Measurements from ENCODE around the gene ZMIZ1.

The ZMIZ1 gene

DNA sequence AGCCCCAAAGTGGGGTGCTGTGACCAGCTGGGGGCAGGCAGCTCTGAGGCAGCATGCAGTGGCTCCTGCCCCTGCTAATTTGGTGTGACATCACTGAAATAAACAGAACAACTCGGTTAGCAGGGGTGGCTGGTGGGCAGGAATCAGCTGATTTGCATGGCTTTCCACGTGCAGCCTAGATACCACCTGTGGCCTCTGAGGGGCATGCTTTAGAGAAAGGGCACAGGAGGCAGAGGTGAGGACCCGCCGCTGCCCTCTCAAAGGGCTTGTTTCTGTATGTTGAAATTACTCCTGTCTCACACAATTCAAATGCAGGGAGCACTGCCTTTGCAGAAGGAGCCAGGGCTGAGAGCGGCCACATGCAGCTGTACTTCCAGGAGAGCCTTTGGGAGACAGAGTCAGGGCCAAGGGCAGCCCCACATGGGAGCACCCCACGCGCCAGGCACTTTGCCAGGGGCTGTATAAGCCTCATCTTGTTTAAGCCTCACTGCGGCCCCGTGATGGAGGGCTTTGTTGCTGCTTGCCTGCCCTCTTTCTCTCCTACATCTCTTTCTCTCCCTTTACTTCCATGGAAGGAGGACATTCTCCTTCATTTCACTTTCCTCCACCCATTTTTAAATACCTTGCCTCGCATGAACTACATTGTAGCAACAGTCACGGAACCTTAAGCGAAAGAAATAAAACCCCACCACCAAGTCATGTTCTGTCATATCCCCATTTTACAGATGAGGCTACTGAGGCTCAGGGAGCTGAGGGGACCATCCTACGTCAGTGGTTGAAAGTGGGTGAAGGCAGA lies 137.7 kb downstream of the ZMIZ1 start:
- DNase-seq (ENCODE audit: low read depth in 3 of 3) = no peak

GRCh38 chr10:79207096-79207357 lies 138.3 kb downstream of the ZMIZ1 start:
- no peak for DNase-seq (ENCODE audit: low read depth in 3 of 3)

GRCh38 chr10:79207726-79208125 lies 139.0 kb downstream of the ZMIZ1 start:
- no peak for DNase-seq (ENCODE audit: low read depth in 3 of 3)

DNA sequence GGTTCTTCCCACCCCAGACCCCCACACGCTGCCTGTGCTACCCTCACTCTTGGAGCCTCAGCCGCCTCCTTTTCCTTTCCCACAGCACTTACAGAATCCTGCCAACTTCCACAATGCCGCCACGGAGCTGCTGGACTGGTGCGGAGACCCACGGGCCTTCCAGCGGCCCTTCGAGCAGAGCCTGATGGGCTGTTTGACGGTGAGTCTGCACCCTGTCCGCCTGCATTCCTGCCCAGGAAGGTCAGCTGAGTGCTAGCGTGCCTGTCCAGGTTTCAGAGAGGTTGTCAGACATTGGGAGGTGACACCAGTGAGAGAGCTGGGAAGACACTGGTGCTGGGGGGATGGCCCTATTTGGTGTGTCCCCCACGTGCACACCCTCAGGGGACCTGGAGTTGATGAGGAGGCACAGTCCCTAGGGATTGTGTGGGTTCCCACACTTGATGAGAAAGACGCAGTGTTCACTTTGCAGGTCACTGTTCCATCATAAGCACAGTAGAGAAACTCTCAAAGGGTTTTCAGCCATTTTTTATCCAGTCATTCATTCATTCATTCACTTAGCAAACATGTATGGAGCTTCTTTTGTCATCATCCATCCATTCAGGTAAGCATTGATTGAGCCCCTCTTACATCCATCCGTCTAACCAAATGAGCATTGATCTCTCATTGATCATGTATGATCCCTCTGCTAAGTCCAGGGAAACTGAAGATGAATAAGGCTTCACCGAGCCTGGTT lies 139.7 kb downstream of the ZMIZ1 start:
- DNase-seq (ENCODE audit: low read depth in 3 of 3) = no peak

DNA sequence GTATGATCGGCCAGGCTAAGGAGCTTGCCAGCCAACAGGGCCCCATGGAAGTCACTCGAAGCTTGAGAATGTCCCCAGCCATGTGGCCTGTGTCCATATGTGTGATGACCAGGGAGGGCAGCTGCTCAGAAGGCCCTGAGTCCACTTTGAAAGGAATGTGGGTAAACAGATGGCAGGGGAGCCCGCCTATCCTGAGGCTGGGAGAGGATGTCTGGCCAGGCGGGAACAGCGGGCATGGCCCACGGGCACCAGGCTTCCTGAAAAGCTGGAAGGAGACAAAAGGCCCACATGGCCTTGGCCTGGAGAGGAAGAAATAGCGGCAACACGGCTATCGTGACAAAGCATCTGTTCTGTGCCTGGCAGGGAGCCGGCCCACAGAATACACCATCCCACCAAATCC lies 140.6 kb downstream of the ZMIZ1 start:
- no peak for DNase-seq (ENCODE audit: low read depth in 3 of 3)

GRCh38 chr10:79209831-79210230 lies 141.1 kb downstream of the ZMIZ1 start:
- DNase-seq (ENCODE audit: low read depth in 3 of 3) = no peak

- DNase-seq (ENCODE audit: low read depth in 3 of 3) = no peak
Observed at GRCh38 chr10:79210672-79211071, 141.9 kb downstream of the ZMIZ1 start.

DNA sequence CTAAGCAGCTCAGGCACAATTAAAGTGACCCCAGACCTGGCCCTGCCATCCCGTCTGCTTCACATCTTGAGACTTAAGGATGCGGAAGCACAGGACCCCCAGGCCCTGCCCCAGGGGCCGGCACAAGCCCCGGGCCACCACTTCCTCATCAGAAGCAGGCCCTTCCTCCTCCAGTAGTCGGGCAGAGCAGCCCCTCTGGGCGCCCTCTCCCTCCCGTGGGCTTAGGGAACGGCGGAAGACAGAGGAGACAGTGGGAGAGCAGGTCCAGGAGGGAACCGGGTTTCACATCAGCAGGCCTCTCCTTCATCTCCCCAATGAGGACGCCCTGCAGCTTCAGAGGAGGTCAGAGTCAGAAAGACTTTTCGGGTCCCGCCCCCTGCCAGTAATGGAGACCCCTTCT lies 142.8 kb downstream of the ZMIZ1 start:
- no peak for DNase-seq (ENCODE audit: low read depth in 3 of 3)

DNA sequence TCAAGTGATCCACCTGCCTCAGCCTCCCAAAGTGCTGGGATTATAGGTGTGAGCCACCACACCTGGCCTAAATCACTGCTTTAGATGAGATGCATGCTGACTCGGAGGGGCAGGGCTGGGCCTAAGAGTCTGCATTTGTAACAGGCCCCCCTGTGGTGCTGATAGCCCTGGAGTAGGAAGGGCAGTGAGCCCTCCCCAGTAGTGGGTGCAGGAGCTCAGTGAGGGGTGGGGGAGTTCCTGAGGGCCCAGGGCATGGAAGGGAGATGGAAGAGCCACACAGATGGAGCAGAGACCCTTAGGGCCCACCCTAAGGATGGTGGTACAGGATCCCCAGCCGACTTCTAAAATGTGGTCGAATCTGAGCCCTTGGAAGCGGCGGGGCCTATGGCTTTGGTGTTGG lies 146.8 kb downstream of the ZMIZ1 start:
- DNase-seq (ENCODE audit: low read depth in 3 of 3) = no peak

DNA sequence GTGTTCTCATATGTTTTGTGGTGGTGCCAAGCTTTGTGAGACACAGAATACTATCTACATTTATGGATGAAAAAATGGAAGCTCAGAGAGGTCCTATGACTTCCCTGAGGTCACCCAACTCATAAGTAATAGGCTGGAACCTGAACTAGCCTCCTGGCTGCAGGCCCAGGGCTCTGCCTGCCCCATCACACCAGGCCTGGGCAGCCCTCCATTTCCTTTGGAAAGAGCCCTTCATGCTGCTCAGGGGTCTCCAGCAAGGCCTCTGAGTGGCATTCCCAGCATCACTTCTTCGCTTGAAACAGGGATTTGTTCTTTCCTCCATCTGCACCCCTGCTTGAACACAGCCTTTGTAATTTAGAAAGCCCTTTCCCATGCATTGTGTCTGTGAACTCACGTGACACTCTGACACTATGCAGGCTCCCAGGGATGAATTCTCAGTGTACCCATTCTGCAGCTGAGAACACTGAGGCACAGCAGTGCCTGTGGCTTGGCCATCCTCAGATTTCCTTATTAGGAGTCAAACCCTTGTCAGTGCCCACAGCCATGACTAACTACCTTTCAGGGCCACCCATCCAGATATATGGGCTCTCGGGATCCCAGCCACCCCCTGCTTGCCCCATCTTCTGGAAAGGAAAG lies 150.7 kb downstream of the ZMIZ1 start:
- DNase-seq (ENCODE audit: low read depth in 3 of 3) = no peak

DNA sequence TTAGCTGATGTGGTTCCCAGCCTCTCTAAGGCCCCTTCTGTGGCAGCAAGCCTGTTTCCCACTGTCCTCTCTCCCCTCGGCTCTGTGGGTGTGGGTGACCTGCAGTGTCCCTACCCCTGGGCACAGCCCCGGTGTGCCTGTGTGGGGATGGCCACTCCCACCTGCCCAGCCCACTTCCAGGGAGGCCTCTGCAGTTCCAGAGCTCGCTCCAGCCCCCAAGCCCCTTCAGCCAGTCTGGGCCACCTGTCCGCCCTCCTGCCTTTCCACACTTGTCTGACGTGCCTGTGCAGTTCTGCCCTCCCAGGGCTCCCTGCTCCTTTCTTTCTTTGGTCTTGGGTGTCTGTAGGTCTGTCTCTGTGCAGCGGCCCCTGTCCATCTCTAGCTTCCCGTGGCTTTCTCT lies 151.5 kb downstream of the ZMIZ1 start:
- no peak for DNase-seq (ENCODE audit: low read depth in 3 of 3)

DNA sequence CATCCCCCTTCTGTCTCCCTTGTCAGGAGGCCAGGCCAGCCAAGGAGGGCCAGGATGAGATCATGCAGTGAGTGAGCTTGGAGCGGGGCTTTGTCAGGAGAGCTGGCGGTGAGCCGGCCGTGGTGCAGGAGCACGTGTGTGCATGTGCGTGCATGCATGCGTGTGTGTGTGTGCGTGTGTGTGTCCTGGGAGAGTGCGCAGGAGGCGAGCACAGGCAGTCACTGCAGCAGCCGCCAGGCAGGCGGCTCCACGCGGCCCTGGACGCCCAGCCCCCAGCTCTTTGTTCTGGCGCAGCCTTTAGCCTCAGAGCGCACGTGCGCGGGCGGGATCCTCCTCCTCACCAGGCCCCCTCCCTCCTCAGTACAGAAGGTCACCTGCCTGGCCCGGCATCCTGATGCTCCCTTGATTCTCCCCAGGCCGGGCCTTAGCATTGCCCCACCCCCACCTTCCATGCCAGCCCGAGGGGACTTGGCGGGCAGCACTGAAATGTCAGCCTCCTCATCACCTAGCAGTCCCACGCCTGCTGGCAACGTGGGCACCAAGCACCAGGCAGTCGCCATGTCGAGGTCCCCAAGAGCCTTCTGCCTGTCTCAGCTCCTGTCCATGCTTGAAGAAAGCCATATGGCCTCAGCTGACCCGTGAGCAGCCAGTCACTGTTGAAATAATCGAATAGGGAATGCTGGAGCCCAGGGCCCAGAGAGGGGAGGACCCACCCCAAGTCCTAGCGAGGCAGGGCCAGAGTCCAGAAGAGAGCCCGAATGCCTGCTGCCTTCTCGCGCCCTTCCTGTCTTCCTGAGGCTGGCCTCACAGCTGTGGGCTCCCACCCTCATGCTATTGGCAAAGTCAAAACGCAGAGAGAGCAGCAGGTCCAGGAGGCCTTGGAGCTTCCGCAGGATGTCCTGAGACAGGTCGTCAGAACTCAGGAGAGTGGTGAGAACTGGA lies 152.6 kb downstream of the ZMIZ1 start:
- DNase-seq (ENCODE audit: low read depth in 3 of 3) = no peak

GRCh38 chr10:79222186-79222585 lies 153.4 kb downstream of the ZMIZ1 start:
- no peak for DNase-seq (ENCODE audit: low read depth in 3 of 3)

GRCh38 chr10:79223091-79224048 lies 154.6 kb downstream of the ZMIZ1 start:
- no peak for DNase-seq (ENCODE audit: low read depth in 3 of 3)

GRCh38 chr10:79224263-79224949 lies 155.6 kb downstream of the ZMIZ1 start:
- no peak for DNase-seq (ENCODE audit: low read depth in 3 of 3)

DNA sequence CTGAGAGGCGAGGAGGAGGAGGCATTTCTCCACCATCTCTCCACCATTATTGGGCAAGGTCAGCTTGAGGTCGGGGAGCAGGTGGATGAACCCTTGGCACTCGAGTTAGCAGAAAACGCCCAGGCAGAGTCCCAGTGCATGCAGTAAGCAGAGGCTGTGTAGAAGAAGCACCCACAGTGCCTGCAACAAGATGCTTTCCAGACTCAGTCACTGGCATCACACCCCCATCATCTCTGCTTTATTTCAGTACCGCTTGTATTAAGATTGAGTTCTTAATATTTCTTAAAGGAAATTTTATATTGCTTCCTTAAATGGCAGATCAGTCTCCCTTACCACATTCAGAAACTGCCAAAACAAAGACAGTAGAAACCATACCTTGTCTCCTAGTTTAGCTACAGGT lies 156.2 kb downstream of the ZMIZ1 start:
- no peak for DNase-seq (ENCODE audit: low read depth in 3 of 3)

- no peak for DNase-seq (ENCODE audit: low read depth in 3 of 3)
Observed at GRCh38 chr10:79226391-79227245, 157.9 kb downstream of the ZMIZ1 start.

DNA sequence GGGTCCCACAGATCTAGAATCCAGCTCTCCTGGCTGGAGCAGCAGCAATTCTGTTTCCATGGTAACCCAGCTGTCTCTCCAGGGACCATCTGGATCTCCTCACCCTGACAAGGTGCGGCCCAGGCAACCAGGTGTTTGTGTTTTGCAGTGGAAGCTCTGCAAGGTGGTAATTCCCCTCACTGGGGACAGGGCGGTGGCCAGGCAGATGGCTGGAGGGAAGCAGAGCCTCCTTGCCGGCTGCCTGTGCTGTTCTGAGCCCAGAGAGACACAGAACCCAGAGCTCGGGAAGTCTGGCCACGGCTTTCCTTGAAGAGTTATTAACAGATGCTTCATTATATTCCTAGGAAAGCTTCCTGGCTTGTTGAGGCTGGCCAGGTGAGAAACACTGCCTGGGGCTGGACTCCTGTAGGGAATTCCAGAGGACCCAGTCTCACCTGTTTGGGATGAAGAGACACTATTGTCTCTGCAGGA lies 160.3 kb downstream of the ZMIZ1 start:
- DNase-seq (ENCODE audit: low read depth in 3 of 3) = no peak

DNA sequence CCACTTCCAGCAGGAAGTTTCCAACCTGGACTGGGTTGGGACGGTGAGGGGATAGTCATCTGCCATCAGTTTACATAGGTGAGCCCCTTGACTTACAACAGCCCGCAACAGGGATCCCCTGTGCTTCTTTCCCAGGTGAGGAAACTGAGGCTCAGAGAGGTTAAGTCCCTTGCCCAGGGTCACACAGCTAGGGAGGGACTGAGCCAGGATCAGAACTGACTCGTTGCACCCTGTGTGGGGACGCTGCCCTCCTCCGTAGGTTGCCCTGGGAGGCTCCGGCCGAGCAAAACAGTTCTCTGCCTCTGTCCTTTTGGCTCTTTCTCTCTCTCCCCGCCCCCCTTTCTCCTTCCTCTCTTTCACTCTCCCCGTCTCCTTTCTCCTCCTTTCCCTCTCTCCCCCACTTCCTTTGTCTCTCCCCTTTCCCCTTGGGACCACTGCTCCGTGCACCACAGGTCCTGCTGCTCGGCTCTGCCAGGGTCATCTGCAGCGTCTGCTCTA lies 161.1 kb downstream of the ZMIZ1 start:
- no peak for DNase-seq (ENCODE audit: low read depth in 3 of 3)

Measured in stimulated activated CD4-positive, alpha-beta T cell treated with anti-CD3 and anti-CD28 coated beads, TNF-alpha, amount 100 ng/mL, for 24 hours (primary cell).